IMR-90 (cell line): ENCODE measurements around the gene TDRD7. TPM values are rescaled to one million over a fixed set of nuclear protein-coding genes. Genes with fewer than 3 reads are reported as not detected.

Source experiments
- ATAC-seq: fragments of 200-7000 bp; cut with Tn5 transposase; 2 replicates; pipeline ENCODE4 v1.9.1; 2020; ENCODE audit warnings: low read depth, mild to moderate bottlenecking, moderate library complexity
- BruUV-seq: library from RNA; stranded (reverse); fragments of 400-500 nt; replicated peaks from 2 replicates; lab custom pipeline; 2021; lab: Mats Ljungman, UMichigan
- CTCF ChIA-PET: fragments of 300-600 bp; formaldehyde crosslinking; extraction: SDS; loops from one replicate; lab custom pipeline; 2021; ENCODE audit warnings: antibody characterized with exemption; lab: Yijun Ruan, JAX
- POLR2A ChIA-PET: fragments of 300-600 bp; sonication (Branson Sonifier 250); formaldehyde crosslinking; loops from one replicate; lab custom pipeline; 2022; ENCODE audit warnings: antibody characterized with exemption; ENCODE audit not compliant: unreplicated experiment; lab: Charles Lee
- DNase-seq: peaks from one replicate; pipeline ENCODE4 v3.0.0; 2013
- H2AFZ ChIP-seq: replicated peaks from 2 replicates; pipeline ENCODE3; 2013; ENCODE audit warnings: low read length, mild to moderate bottlenecking; ENCODE audit not compliant: poor library complexity
- H2AK5ac ChIP-seq: 2 replicates; pipeline ENCODE4 v1.6.1; 2013; ENCODE audit warnings: low read depth, low read length, inconsistent platforms
- H2AK9ac ChIP-seq: replicated peaks from 2 replicates; pipeline ENCODE3; 2013; ENCODE audit warnings: mild to moderate bottlenecking, low read depth, low read length, moderate library complexity; ENCODE audit not compliant: poor library complexity
- H2BK120ac ChIP-seq: 2 replicates; pipeline ENCODE4 v1.6.1; 2013; ENCODE audit warnings: low read depth, low read length, inconsistent platforms
- H2BK15ac ChIP-seq: 3 replicates; pipeline ENCODE4 v1.6.1; 2013; ENCODE audit warnings: low read depth, low read length, inconsistent platforms
- H2BK20ac ChIP-seq: 2 replicates; pipeline ENCODE4 v1.6.1; 2013; ENCODE audit warnings: low read depth, mild to moderate bottlenecking, inconsistent platforms, low read length, moderate library complexity
- H2BK5ac ChIP-seq: 2 replicates; pipeline ENCODE4 v1.6.1; 2013; ENCODE audit warnings: mild to moderate bottlenecking, low read depth, low read length, inconsistent platforms; ENCODE audit not compliant: poor library complexity, severe bottlenecking
- H3K14ac ChIP-seq: replicated peaks from 2 replicates; pipeline ENCODE4 v1.6.1; 2013; ENCODE audit warnings: low read depth, low read length, inconsistent platforms
- H3K18ac ChIP-seq: 2 replicates; pipeline ENCODE4 v1.6.1; 2013; ENCODE audit warnings: low read depth, low read length, control low read depth
- H3K23ac ChIP-seq: 2 replicates; pipeline ENCODE4 v1.6.1; 2013; ENCODE audit warnings: low read depth, low read length, inconsistent platforms
- H3K27ac ChIP-seq: 2 replicates; pipeline ENCODE4 v1.5.1; 2013; ENCODE audit warnings: mild to moderate bottlenecking, control low read depth, low read length; ENCODE audit not compliant: insufficient read depth
- H3K27me3 ChIP-seq: 2 replicates; pipeline ENCODE4 v1.6.1; 2013; ENCODE audit warnings: low read length; ENCODE audit not compliant: control insufficient read depth, insufficient read depth
- H3K36me3 ChIP-seq: 2 replicates; pipeline ENCODE4 v1.6.1; 2013; ENCODE audit warnings: low read length, mixed read lengths; ENCODE audit not compliant: control insufficient read depth, insufficient read depth
- H3K4ac ChIP-seq: 2 replicates; pipeline ENCODE4 v1.6.1; 2013; ENCODE audit warnings: low read depth, low read length, inconsistent platforms
- H3K4me1 ChIP-seq: 2 replicates; pipeline ENCODE4 v1.6.1; 2013; ENCODE audit warnings: low read length, mixed read lengths; ENCODE audit not compliant: control insufficient read depth, insufficient read depth
- H3K4me2 ChIP-seq: 2 replicates; pipeline ENCODE4 v1.6.1; 2013; ENCODE audit warnings: low read depth, mild to moderate bottlenecking, control low read depth, low read length, moderate library complexity
- H3K4me3 ChIP-seq: 2 replicates; pipeline ENCODE4 v1.5.1; 2013; ENCODE audit warnings: low read depth, mild to moderate bottlenecking, control low read depth, low read length, moderate library complexity; ENCODE audit not compliant: insufficient read depth
- H3K56ac ChIP-seq: 2 replicates; pipeline ENCODE4 v1.6.1; 2013; ENCODE audit warnings: low read length, inconsistent platforms; ENCODE audit not compliant: insufficient read depth; ENCODE audit errors: extremely low read depth
- H3K79me1 ChIP-seq, 2 experiments: 2 replicates each; pipeline ENCODE4 v1.6.1; 2013; ENCODE audit warnings: low read length in 2 of 2, inconsistent platforms in 1 of 2, low read depth in 1 of 2
- H3K9ac ChIP-seq: 2 replicates; pipeline ENCODE4 v1.6.1; 2013; ENCODE audit warnings: low read depth, low read length, control low read depth
- H3K9me1 ChIP-seq: 2 replicates; pipeline ENCODE4 v1.6.1; 2013; ENCODE audit warnings: low read length, inconsistent platforms; ENCODE audit not compliant: insufficient read depth
- H3K9me3 ChIP-seq: 2 replicates; pipeline ENCODE4 v1.6.1; 2013; ENCODE audit warnings: low read length; ENCODE audit not compliant: control insufficient read depth, insufficient read depth
- H4K20me1 ChIP-seq: 2 replicates; pipeline ENCODE4 v1.6.1; 2013; ENCODE audit warnings: low read length, inconsistent platforms; ENCODE audit not compliant: insufficient read depth
- H4K5ac ChIP-seq: 2 replicates; pipeline ENCODE4 v1.6.1; 2013; ENCODE audit warnings: mild to moderate bottlenecking, low read depth, low read length, control low read depth
- H4K8ac ChIP-seq, 2 experiments: 2 replicates each; pipeline ENCODE4 v1.6.1; 2013; ENCODE audit warnings: low read depth in 2 of 2, low read length in 2 of 2, control low read depth in 1 of 2, inconsistent platforms in 1 of 2
- H4K91ac ChIP-seq: 2 replicates; pipeline ENCODE4 v1.6.1; 2013; ENCODE audit warnings: low read depth, low read length, inconsistent platforms; ENCODE audit not compliant: insufficient read depth
- RAD21 ChIP-seq: IDR thresholded peaks from 2 replicates; pipeline ENCODE4 v1.6.1; 2012; ENCODE audit warnings: low read length, improper control_type of control experiment
- RFX5 ChIP-seq: IDR thresholded peaks from 2 replicates; pipeline ENCODE4 v1.8.0; 2012; ENCODE audit warnings: low read depth, mild to moderate bottlenecking, low read length, moderate library complexity
- WGBS, 2 experiments: methylation state at CpG; one replicate each; pipeline versions ENCODE4 v1.1.5 to v1.1.7; 2013; ENCODE audit warnings: missing lambda C conversion rate in 2 of 2; ENCODE audit not compliant: insufficient read length in 1 of 2; ENCODE audit errors: extremely low coverage in 2 of 2; 5-methylcytosine and 5-hydroxymethylcytosine counted together
- dilution Hi-C: fragments of 300-500 bp; cut with HindIII; formaldehyde crosslinking; loops from one replicate; pipeline ENCODE4 v1.14.3; 2018; ENCODE audit warnings: low sequenced_read_pairs; ENCODE audit not compliant: unreplicated experiment
- in situ Hi-C: fragments of 300-500 bp; cut with MboI; formaldehyde crosslinking; loops from 3 replicates; pipeline ENCODE4 v1.14.3; 2019; ENCODE audit warnings: low sequenced_read_pairs, inconsistent platforms, mixed read lengths
- intact Hi-C: fragments of 100-400 bp; cut with micrococcal nuclease; formaldehyde crosslinking; loops from 2 replicates; pipeline ENCODE4 v1.10.0; 2022
- polyA plus RNA-seq, 3 experiments: library from polyadenylated mRNA; depleted of rRNA; stranded (reverse); fragments of >200 nt; gene quantifications; 2 replicates each; pipeline ENCODE4 v1.2.3, GENCODE V29; 2012; ENCODE audit warnings: low replicate concordance in 1 of 3
- total RNA-seq: library from RNA; depleted of rRNA; stranded (reverse); fragments of >200 nt; gene quantifications from 2 replicates; pipeline ENCODE4 v1.2.3, GENCODE V29; 2012

The TDRD7 gene
- total and polyA plus RNA-seq, 2 of the 4 experiments (the other 2 are of a cell fraction), result 4.4 to 9.7 TPM

DNA sequence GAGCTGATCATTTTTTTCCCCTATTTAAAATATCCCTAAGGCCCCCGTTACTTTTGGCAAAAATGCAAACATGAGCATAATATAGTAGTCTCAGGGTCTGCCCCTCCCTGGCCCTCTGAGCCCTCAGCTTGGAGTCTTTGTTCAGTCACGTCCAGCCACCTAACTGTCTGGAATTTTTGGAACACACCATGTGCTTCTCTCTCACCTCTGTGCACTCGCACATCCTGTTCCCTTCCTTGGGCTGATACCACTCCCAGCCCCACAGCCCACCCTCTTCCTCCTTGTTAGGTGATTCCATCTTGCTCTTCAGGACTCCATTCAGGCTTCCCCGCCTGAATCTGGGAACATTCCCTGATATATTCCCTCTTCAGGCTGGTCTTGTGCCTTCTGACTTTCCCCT, 16.0 kb downstream of the TDRD7 start:
- Histone ChIP-seq H3K4ac (no peak overlapping the region), H4K5ac (no peak overlapping the region), H2BK15ac (no peak overlapping the region), H3K4me1 (no peaks in the 10 kb centered on the region), H4K91ac (no peak overlapping the region), H2AFZ (no peak overlapping the region), H4K8ac (no peak overlapping the region), H2BK120ac (no peak overlapping the region), H3K56ac (no peak overlapping the region), H3K36me3 (peaks cover 7% of the 10 kb centered on the region), H2BK20ac (no peak overlapping the region), H3K9ac (no peak overlapping the region), H3K23ac (no peak overlapping the region), H2AK9ac (no peak overlapping the region), H4K20me1 (no peaks in the 10 kb centered on the region), H3K4me3 (no peak overlapping the region), H3K9me3 (no peaks in the 10 kb centered on the region), H3K18ac (no peak overlapping the region), H3K27me3 (no peaks in the 10 kb centered on the region), H3K79me1 (peaks cover 0 to 9% of the 10 kb centered on the region in 2 experiments; a peak in 2 of 4 replicates), H3K4me2 (no peak overlapping the region), H3K27ac (no peak overlapping the region), H3K9me1 (no peaks in the 10 kb centered on the region), H3K14ac (no peak overlapping the region), H2BK5ac (no peak overlapping the region), H2AK5ac (no peak overlapping the region)
- intact Hi-C loops, result no loop called here
- dilution Hi-C loops, result no loop called here
- 74% methylated on average over 3 of the region's 4 CpGs; no CpG with 5 or more reads in 1 of the 2 experiments for WGBS, 2 experiments
- in situ Hi-C loops, result no loop called here
- DNase-seq (no peak), ATAC-seq (no peak)
- ChIA-PET CTCF (interaction anchor here (0.8 kb wide), 1 partner anchor 16 kb away, joined by 3 read pairs; the partner anchor contains the start of gene TDRD7), POLR2A (no interaction called here)
- no TSS peak for BruUV-seq
- no peak for TF ChIP-seq RAD21
- no peak for TF ChIP-seq RFX5
